ENCODE measurements around the gene PHEX. TPM values are rescaled to one million over a fixed set of nuclear protein-coding genes. Genes with fewer than 3 reads are reported as not detected.

PHEX gene
- polyA plus RNA-seq, 3 donors, result 0.03 TPM; not detected in 2

GRCh38 chrX:22047468-22047867 lies 15.3 kb downstream of the PHEX start:
- Mint-ChIP-seq H3K9me3 (peaks cover 0 to 1% (median 0%) of the 10 kb centered on the region in 7 donors), H3K36me3 (no peaks in the 10 kb centered on the region), H3K27ac (no peak overlapping the region), H3K4me1 (no peaks in the 10 kb centered on the region), H3K27me3 (ENCODE audit: low read depth in 3 of 3) (peaks cover 0 to 10% (median 0%) of the 10 kb centered on the region in 3 donors), H3K4me3 (no peak overlapping the region)
- WGBS (ENCODE audit: insufficient coverage), result no CpG with 5 or more reads among the region's 2 CpGs
- no peaks in the 10 kb centered on the region for H3K9me3 ChIP-seq (replicated peaks in 1 of 2; ENCODE audit: control insufficient read depth in 1 of 2, insufficient read depth in 1 of 2, low read length in 2 of 2)
- no peaks in the 10 kb centered on the region for H3K27me3 ChIP-seq (ENCODE audit: control insufficient read depth in 2 of 2, insufficient read depth in 2 of 2, low read length in 2 of 2)
- no peak overlapping the region for H3K9ac ChIP-seq (ENCODE audit: insufficient read depth, low read length, poor library complexity, severe bottlenecking)
- H3K4me3 ChIP-seq (replicated peaks in 1 of 3; ENCODE audit: low read depth in 2 of 3, low read length in 3 of 3), result no peak overlapping the region
- H3K4me1 ChIP-seq (ENCODE audit: control insufficient read depth in 1 of 2, insufficient read depth in 2 of 2, low read length in 2 of 2), result no peaks in the 10 kb centered on the region
- no peaks in the 10 kb centered on the region for H3K79me2 ChIP-seq (ENCODE audit: insufficient read depth, low read length)
- intact Hi-C loops (cut with micrococcal nuclease), result loop anchor here in 1 of 2 donors (10.0 kb wide), 1 partner anchor 53 kb away; no protein-coding TSS in a partner anchor
- H3K4me2 ChIP-seq (replicated peaks; ENCODE audit: extremely low read depth, low read length, poor library complexity, severe bottlenecking), result no peak overlapping the region
- H3K36me3 ChIP-seq (replicated peaks in 1 of 2; ENCODE audit: control insufficient read depth in 1 of 2, insufficient read depth in 2 of 2, low read length in 2 of 2), result no peaks in the 10 kb centered on the region
- no peaks in the 10 kb centered on the region for H4K20me1 ChIP-seq (ENCODE audit: insufficient read depth, low read length)
- no peak overlapping the region for H2AFZ ChIP-seq (ENCODE audit: insufficient read depth, low read depth, low read length, poor library complexity, severe bottlenecking)
- TF ChIP-seq CTCF (IDR thresholded peaks at IDR 0.05), result no peak
- DNase-seq, result no peak
- H3K27ac ChIP-seq (ENCODE audit: low read depth in 1 of 2, low read length in 2 of 2), result no peak overlapping the region

GRCh38 chrX:22053481-22053880 lies 21.4 kb downstream of the PHEX start:
- Histone ChIP-seq H3K4me3 (replicated peaks in 1 of 3; ENCODE audit: low read depth in 2 of 3, low read length in 3 of 3) (no peak overlapping the region), H3K36me3 (replicated peaks in 1 of 2; ENCODE audit: control insufficient read depth in 1 of 2, insufficient read depth in 2 of 2, low read length in 2 of 2) (no peaks in the 10 kb centered on the region), H3K4me1 (ENCODE audit: control insufficient read depth in 1 of 2, insufficient read depth in 2 of 2, low read length in 2 of 2) (no peaks in the 10 kb centered on the region), H4K20me1 (ENCODE audit: insufficient read depth, low read length) (no peaks in the 10 kb centered on the region), H3K27ac (ENCODE audit: low read depth in 1 of 2, low read length in 2 of 2) (no peak overlapping the region), H3K79me2 (ENCODE audit: insufficient read depth, low read length) (no peaks in the 10 kb centered on the region), H3K27me3 (ENCODE audit: control insufficient read depth in 2 of 2, insufficient read depth in 2 of 2, low read length in 2 of 2) (no peaks in the 10 kb centered on the region), H3K4me2 (replicated peaks; ENCODE audit: extremely low read depth, low read length, poor library complexity, severe bottlenecking) (no peak overlapping the region), H2AFZ (ENCODE audit: insufficient read depth, low read depth, low read length, poor library complexity, severe bottlenecking) (no peak overlapping the region), H3K9me3 (replicated peaks in 1 of 2; ENCODE audit: control insufficient read depth in 1 of 2, insufficient read depth in 1 of 2, low read length in 2 of 2) (no peaks in the 10 kb centered on the region), H3K9ac (ENCODE audit: insufficient read depth, low read length, poor library complexity, severe bottlenecking) (no peak overlapping the region)
- no peaks in the 10 kb centered on the region for H3K4me1 Mint-ChIP-seq
- no peaks in the 10 kb centered on the region for H3K36me3 Mint-ChIP-seq
- no peaks in the 10 kb centered on the region for H3K9me3 Mint-ChIP-seq
- H3K27me3 Mint-ChIP-seq (ENCODE audit: low read depth in 3 of 3), result peaks cover 0 to 2% (median 0%) of the 10 kb centered on the region in 3 donors
- DNase-seq, result peak; percentile 3 to 40 (median 31)
- no CpG with 5 or more reads among the region's 3 CpGs for WGBS (ENCODE audit: insufficient coverage)
- intact Hi-C loops (cut with micrococcal nuclease), result no loop called here
- no peak overlapping the region for H3K4me3 Mint-ChIP-seq
- no peak overlapping the region for H3K27ac Mint-ChIP-seq
- TF ChIP-seq CTCF (IDR thresholded peaks at IDR 0.05), result no peak
